Liver (tissue), 9 donors: ENCODE data around the gene KAZN. TPM values are rescaled to one million over a fixed set of nuclear protein-coding genes. Genes with fewer than 3 reads are reported as not detected.

Source experiments
- DNase-seq: peaks from one replicate; pipeline ENCODE4 v3.0.0-alpha.2; 2017; ENCODE audit warnings: low spot score
- H3K27ac ChIP-seq, 2 donors: one replicate each; pipeline ENCODE4 v1.7.0; 2013; ENCODE audit warnings: inconsistent platforms in 2 of 2, low read length in 2 of 2, control low read depth in 1 of 2, low read depth in 1 of 2, mild to moderate bottlenecking in 1 of 2
- H3K27me3 ChIP-seq, 4 donors: one replicate each; pipeline versions ENCODE4 v1.6.1 to v1.7.0; 2013; ENCODE audit warnings: low read length in 3 of 4, inconsistent platforms in 1 of 4, mild to moderate bottlenecking in 1 of 4, moderate library complexity in 1 of 4; ENCODE audit not compliant: control insufficient read depth in 4 of 4, insufficient read depth in 4 of 4
- H3K36me3 ChIP-seq, 4 donors: one replicate each; pipeline versions ENCODE4 v1.6.1 to v1.7.0; 2013; ENCODE audit warnings: low read length in 3 of 4, mild to moderate bottlenecking in 3 of 4, low read depth in 1 of 4, moderate library complexity in 1 of 4; ENCODE audit not compliant: control insufficient read depth in 4 of 4, insufficient read depth in 3 of 4
- H3K4me1 ChIP-seq, 4 donors: one replicate each; pipeline versions ENCODE4 v1.6.1 to v1.7.0; 2013; ENCODE audit warnings: low read length in 3 of 4, mild to moderate bottlenecking in 3 of 4, moderate library complexity in 1 of 4; ENCODE audit not compliant: control insufficient read depth in 4 of 4, insufficient read depth in 4 of 4
- H3K4me3 ChIP-seq, 3 donors: one replicate each; pipeline versions ENCODE4 v1.6.1 to v1.7.0; 2013; ENCODE audit warnings: low read length in 3 of 3, control low read depth in 1 of 3, low read depth in 1 of 3, mild to moderate bottlenecking in 1 of 3
- H3K9ac ChIP-seq, 2 donors: one replicate each; pipeline ENCODE4 v1.7.0; 2013; ENCODE audit warnings: low read length in 2 of 2, mild to moderate bottlenecking in 2 of 2, moderate library complexity in 2 of 2, control low read depth in 1 of 2, low read depth in 1 of 2
- H3K9me3 ChIP-seq, 4 donors: one replicate each; pipeline versions ENCODE4 v1.6.1 to v1.7.0; 2013; ENCODE audit warnings: low read length in 3 of 4; ENCODE audit not compliant: control insufficient read depth in 4 of 4
- EGR1 ChIP-seq, 2 donors: IDR thresholded peaks; 2 replicates each; pipeline ENCODE4 v1.6.1; 2016 to 2018; ENCODE audit warnings: antibody characterized with exemption in 2 of 2, low read depth in 2 of 2
- FOXA1 ChIP-seq: IDR thresholded peaks from 2 replicates; pipeline ENCODE4 v1.6.1; 2016; ENCODE audit warnings: antibody characterized with exemption
- FOXA2 ChIP-seq: IDR thresholded peaks from 2 replicates; pipeline ENCODE4 v1.6.1; 2016; ENCODE audit warnings: antibody characterized with exemption
- GABPA ChIP-seq, 2 donors: IDR thresholded peaks in 1 of 2; conservative IDR thresholded peaks in 1 of 2; 2 replicates each; pipeline ENCODE4 v1.6.1; 2016; ENCODE audit warnings: antibody characterized with exemption in 2 of 2, mild to moderate bottlenecking in 1 of 2, moderate library complexity in 1 of 2
- HNF4A ChIP-seq, 2 donors: conservative IDR thresholded peaks; 2 replicates each; pipeline ENCODE4 v1.6.1; 2016; ENCODE audit warnings: antibody characterized with exemption in 2 of 2, mild to moderate bottlenecking in 2 of 2
- HNF4G ChIP-seq: IDR thresholded peaks from 2 replicates; pipeline ENCODE4 v1.6.1; 2016; ENCODE audit warnings: antibody characterized with exemption
- JUND ChIP-seq, 2 donors: IDR thresholded peaks; 2 replicates each; pipeline ENCODE4 v1.6.1; 2016; ENCODE audit warnings: antibody characterized with exemption in 2 of 2
- NR2F2 ChIP-seq: IDR thresholded peaks from 2 replicates; pipeline ENCODE4 v1.6.1; 2016; ENCODE audit warnings: antibody characterized with exemption
- RAD21 ChIP-seq, 2 donors: IDR thresholded peaks; 2 replicates each; pipeline ENCODE4 v1.6.1; 2016; ENCODE audit warnings: antibody characterized with exemption in 2 of 2, mild to moderate bottlenecking in 2 of 2
- RXRA ChIP-seq, 2 donors: IDR thresholded peaks; 2 replicates each; pipeline ENCODE4 v1.6.1; 2017 to 2018; ENCODE audit warnings: antibody characterized with exemption in 2 of 2, mild to moderate bottlenecking in 1 of 2
- SP1 ChIP-seq: IDR thresholded peaks from 2 replicates; pipeline ENCODE4 v1.6.1; 2018; ENCODE audit warnings: antibody characterized with exemption, mild to moderate bottlenecking
- TAF1 ChIP-seq: conservative IDR thresholded peaks from 2 replicates; pipeline ENCODE4 v1.6.1; 2016; ENCODE audit warnings: antibody characterized with exemption, mild to moderate bottlenecking
- YY1 ChIP-seq: IDR thresholded peaks from 2 replicates; pipeline ENCODE4 v1.6.1; 2016; ENCODE audit warnings: antibody characterized with exemption, mild to moderate bottlenecking
- WGBS: extraction: QIAGEN DNeasy Blood & Tissue Kit; methylation state at CpG from one replicate; pipeline ENCODE4 v1.1.7; 2013; 5-methylcytosine and 5-hydroxymethylcytosine counted together
- polyA plus RNA-seq, 2 donors: library from polyadenylated mRNA; stranded (reverse) in 1 of 2; unstranded in 1 of 2; fragments of 200-250 nt in 1 of 2; fragments of >200 nt in 1 of 2; fragmentation: Nextera tagmentation in 1 of 2; extraction: Ambion mirVana in 1 of 2; gene quantifications; one replicate each; pipeline versions ENCODE4 v1.2.1 to v1.2.3, GENCODE V29; 2013 to 2015
- total RNA-seq, 2 donors: library from RNA; depleted of rRNA; stranded (reverse); fragments of >200 nt; gene quantifications; one replicate each; pipeline ENCODE4 v1.2.3, GENCODE V29; 2014
- TF ChIP-seq, protein P1 (sequence below): IDR thresholded peaks from 2 replicates; pipeline ENCODE4 v1.6.1; 2016; ENCODE audit warnings: antibody characterized with exemption
- TF ChIP-seq, protein P2 (sequence below): IDR thresholded peaks from 2 replicates; pipeline ENCODE4 v1.6.1; 2016; ENCODE audit warnings: antibody characterized with exemption
- TF ChIP-seq, protein P3 (sequence below): IDR thresholded peaks from 2 replicates; pipeline ENCODE4 v1.6.1; 2016; ENCODE audit warnings: antibody characterized with exemption, mild to moderate bottlenecking
- TF ChIP-seq, protein P4 (sequence below): fragments of 150-350 bp; IDR thresholded peaks from 2 replicates; pipeline ENCODE4 v1.5.1; 2017; ENCODE audit warnings: improper control_type of control experiment, low read depth, low read length; ENCODE audit not compliant: missing input control
- TF ChIP-seq, protein P5 (sequence below): IDR thresholded peaks from 2 replicates; pipeline ENCODE4 v1.6.1; 2016; ENCODE audit warnings: antibody characterized with exemption
- donor health status: healthy.
- donor health status: healthy.
- donor health status: healthy.
- donor health status: healthy.
- donor health status: healthy.

Gene KAZN
- total and polyA plus RNA-seq, 4 donors = 1.9 to 6.9 (median 2.4) TPM

DNA sequence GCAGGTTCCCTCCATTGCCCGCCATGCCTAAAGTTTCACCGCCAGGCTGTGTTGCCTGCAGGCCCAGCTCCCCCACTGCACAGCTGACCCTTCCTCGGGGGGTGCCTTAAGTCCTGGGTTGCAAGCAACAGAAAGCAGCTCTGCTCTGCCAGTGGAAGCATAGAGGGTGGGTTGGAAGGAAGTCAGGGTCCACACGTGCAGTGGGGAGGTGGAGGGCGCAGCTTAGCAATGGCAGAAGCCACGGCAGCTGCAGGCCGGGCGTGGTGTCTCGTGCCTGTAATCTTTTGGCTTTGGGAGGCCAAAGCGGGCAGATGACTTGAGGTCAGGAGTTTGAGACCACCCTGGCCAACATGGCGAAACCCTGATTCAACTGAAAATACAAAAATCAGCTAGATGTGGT is 448.8 kb downstream of the KAZN start:
- Histone ChIP-seq H3K27ac (no peak overlapping the region), H3K36me3 (no peaks in the 10 kb centered on the region), H3K4me3 (no peak overlapping the region), H3K9ac (no peak overlapping the region), H3K4me1 (no peaks in the 10 kb centered on the region), H3K27me3 (no peaks in the 10 kb centered on the region), H3K9me3 (no peaks in the 10 kb centered on the region)
- WGBS = 92% methylated on average over 11 of the region's 11 CpGs
- no peak for DNase-seq
- TF ChIP-seq, protein P1, sequence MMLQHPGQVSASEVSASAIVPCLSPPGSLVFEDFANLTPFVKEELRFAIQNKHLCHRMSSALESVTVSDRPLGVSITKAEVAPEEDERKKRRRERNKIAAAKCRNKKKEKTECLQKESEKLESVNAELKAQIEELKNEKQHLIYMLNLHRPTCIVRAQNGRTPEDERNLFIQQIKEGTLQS = no peak

DNA sequence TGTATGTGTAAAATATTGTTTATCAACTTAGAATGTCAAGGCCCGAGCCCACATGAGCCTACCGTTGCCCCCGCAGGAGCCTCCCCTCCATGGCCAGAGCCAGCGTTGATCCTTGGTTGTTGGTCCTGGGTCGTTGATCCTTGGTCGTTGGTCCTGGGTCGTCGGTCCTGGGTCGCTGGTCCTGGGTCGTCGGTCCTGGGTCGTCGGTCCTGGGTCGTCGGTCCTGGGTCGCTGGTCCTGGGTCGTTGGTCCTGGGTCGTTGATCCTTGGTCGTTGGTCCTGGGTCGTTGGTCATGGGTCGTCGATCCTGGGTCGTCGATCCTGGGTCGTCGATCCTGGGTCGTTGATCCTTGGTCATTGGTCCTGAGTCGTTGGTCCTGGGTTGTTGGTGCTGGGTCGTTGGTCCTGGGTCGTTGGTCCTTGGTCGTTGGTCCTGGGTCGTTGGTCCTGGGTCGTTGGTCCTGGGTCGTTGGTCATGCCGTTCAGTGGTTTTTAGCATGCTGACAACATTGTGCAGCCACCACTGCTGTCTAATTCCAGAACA is 450.0 kb downstream of the KAZN start:
- no peak overlapping the region for H3K27ac ChIP-seq
- H3K9ac ChIP-seq = no peak overlapping the region
- no peaks in the 10 kb centered on the region for H3K27me3 ChIP-seq
- WGBS = 68% methylated on average over 35 of the region's 35 CpGs
- no peak for DNase-seq
- no peaks in the 10 kb centered on the region for H3K9me3 ChIP-seq
- no peak for TF ChIP-seq FOXA2
- TF ChIP-seq, protein P2, sequence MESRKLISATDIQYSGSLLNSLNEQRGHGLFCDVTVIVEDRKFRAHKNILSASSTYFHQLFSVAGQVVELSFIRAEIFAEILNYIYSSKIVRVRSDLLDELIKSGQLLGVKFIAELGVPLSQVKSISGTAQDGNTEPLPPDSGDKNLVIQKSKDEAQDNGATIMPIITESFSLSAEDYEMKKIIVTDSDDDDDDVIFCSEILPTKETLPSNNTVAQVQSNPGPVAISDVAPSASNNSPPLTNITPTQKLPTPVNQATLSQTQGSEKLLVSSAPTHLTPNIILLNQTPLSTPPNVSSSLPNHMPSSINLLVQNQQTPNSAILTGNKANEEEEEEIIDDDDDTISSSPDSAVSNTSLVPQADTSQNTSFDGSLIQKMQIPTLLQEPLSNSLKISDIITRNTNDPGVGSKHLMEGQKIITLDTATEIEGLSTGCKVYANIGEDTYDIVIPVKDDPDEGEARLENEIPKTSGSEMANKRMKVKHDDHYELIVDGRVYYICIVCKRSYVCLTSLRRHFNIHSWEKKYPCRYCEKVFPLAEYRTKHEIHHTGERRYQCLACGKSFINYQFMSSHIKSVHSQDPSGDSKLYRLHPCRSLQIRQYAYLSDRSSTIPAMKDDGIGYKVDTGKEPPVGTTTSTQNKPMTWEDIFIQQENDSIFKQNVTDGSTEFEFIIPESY = no peak
- TF ChIP-seq NR2F2 = peak; percentile 92
- TF ChIP-seq RXRA (IDR thresholded peaks at IDR 0.05) = peak; percentile 98 to 99
- no peak for TF ChIP-seq JUND (IDR thresholded peaks at IDR 0.05)
- TF ChIP-seq YY1 = no peak
- no peak for TF ChIP-seq HNF4G
- TF ChIP-seq FOXA1 = no peak
- TF ChIP-seq, protein P1 = no peak
- no peak for TF ChIP-seq EGR1 (IDR thresholded peaks at IDR 0.05; ENCODE audit: low read depth in 2 of 2)
- TF ChIP-seq HNF4A (conservative IDR thresholded peaks at IDR 0.05) = peak in 1 of 2 donors; percentile 34
- TF ChIP-seq, protein P3, sequence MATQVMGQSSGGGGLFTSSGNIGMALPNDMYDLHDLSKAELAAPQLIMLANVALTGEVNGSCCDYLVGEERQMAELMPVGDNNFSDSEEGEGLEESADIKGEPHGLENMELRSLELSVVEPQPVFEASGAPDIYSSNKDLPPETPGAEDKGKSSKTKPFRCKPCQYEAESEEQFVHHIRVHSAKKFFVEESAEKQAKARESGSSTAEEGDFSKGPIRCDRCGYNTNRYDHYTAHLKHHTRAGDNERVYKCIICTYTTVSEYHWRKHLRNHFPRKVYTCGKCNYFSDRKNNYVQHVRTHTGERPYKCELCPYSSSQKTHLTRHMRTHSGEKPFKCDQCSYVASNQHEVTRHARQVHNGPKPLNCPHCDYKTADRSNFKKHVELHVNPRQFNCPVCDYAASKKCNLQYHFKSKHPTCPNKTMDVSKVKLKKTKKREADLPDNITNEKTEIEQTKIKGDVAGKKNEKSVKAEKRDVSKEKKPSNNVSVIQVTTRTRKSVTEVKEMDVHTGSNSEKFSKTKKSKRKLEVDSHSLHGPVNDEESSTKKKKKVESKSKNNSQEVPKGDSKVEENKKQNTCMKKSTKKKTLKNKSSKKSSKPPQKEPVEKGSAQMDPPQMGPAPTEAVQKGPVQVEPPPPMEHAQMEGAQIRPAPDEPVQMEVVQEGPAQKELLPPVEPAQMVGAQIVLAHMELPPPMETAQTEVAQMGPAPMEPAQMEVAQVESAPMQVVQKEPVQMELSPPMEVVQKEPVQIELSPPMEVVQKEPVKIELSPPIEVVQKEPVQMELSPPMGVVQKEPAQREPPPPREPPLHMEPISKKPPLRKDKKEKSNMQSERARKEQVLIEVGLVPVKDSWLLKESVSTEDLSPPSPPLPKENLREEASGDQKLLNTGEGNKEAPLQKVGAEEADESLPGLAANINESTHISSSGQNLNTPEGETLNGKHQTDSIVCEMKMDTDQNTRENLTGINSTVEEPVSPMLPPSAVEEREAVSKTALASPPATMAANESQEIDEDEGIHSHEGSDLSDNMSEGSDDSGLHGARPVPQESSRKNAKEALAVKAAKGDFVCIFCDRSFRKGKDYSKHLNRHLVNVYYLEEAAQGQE = no peak
- TF ChIP-seq, protein P4, sequence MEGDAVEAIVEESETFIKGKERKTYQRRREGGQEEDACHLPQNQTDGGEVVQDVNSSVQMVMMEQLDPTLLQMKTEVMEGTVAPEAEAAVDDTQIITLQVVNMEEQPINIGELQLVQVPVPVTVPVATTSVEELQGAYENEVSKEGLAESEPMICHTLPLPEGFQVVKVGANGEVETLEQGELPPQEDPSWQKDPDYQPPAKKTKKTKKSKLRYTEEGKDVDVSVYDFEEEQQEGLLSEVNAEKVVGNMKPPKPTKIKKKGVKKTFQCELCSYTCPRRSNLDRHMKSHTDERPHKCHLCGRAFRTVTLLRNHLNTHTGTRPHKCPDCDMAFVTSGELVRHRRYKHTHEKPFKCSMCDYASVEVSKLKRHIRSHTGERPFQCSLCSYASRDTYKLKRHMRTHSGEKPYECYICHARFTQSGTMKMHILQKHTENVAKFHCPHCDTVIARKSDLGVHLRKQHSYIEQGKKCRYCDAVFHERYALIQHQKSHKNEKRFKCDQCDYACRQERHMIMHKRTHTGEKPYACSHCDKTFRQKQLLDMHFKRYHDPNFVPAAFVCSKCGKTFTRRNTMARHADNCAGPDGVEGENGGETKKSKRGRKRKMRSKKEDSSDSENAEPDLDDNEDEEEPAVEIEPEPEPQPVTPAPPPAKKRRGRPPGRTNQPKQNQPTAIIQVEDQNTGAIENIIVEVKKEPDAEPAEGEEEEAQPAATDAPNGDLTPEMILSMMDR = no peak
- no peak for TF ChIP-seq GABPA (IDR thresholded peaks at IDR 0.05 in 1 of 2, conservative IDR thresholded peaks at IDR 0.05 in 1 of 2)
- TF ChIP-seq, protein P5, sequence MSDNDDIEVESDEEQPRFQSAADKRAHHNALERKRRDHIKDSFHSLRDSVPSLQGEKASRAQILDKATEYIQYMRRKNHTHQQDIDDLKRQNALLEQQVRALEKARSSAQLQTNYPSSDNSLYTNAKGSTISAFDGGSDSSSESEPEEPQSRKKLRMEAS = no peak
- no peak for TF ChIP-seq RAD21 (IDR thresholded peaks at IDR 0.05)
- TF ChIP-seq SP1 = peak; percentile 46
- no peak for TF ChIP-seq TAF1
- no peak overlapping the region for H3K4me3 ChIP-seq
- no peaks in the 10 kb centered on the region for H3K36me3 ChIP-seq
- H3K4me1 ChIP-seq = no peaks in the 10 kb centered on the region
